Activated T-cell treated with anti-CD3 and anti-CD28 coated beads, Interleukin-2, amount 50 U/mL, for 1 hour (primary cell): ENCODE data around the gene CNST.
"Not testable (repeated sequence)": the region's sequence is repeated elsewhere in the genome, so short reads cannot be mapped to it uniquely, and the experiment has no call there.

Source experiments
- DNase-seq: peaks from one replicate; pipeline ENCODE4 v3.0.0-alpha.2; 2020

Gene CNST

GRCh38 chr1:246560833-246561232, 5.4 kb upstream of the CNST start:
- DNase-seq, result not testable (repeated sequence)

GRCh38 chr1:246564839-246565750, 1.2 kb upstream of the CNST start:
- no peak for DNase-seq

- no peak for DNase-seq
Measured at GRCh38 chr1:246565751-246566127, 517 bp upstream of the CNST start.

GRCh38 chr1:246566813-246567645, 773 bp downstream of the CNST start:
- DNase-seq, result no peak

GRCh38 chr1:246567646-246568235, 1.5 kb downstream of the CNST start:
- DNase-seq, result no peak

GRCh38 chr1:246569248-246570238, 3.3 kb downstream of the CNST start:
- DNase-seq, result peak; percentile 39

- DNase-seq, result peak; percentile 25
Measured at GRCh38 chr1:246571309-246571708, 5.1 kb downstream of the CNST start.

GRCh38 chr1:246571953-246572352, 5.7 kb downstream of the CNST start:
- no peak for DNase-seq

- DNase-seq, result no peak
Measured at GRCh38 chr1:246572785-246573184, 6.5 kb downstream of the CNST start.

GRCh38 chr1:246573491-246573890, 7.2 kb downstream of the CNST start:
- DNase-seq, result no peak

GRCh38 chr1:246576709-246577032, 10.4 kb downstream of the CNST start:
- no peak for DNase-seq

GRCh38 chr1:246577082-246577719, 10.9 kb downstream of the CNST start:
- DNase-seq, result no peak

GRCh38 chr1:246577720-246578106, 11.5 kb downstream of the CNST start:
- no peak for DNase-seq

GRCh38 chr1:246579818-246580217, 13.6 kb downstream of the CNST start:
- no peak for DNase-seq

GRCh38 chr1:246580497-246581370, 14.5 kb downstream of the CNST start:
- no peak for DNase-seq

GRCh38 chr1:246582301-246583055, 16.2 kb downstream of the CNST start:
- DNase-seq, result no peak

- DNase-seq, result no peak
Measured at GRCh38 chr1:246583056-246583440, 16.8 kb downstream of the CNST start.

GRCh38 chr1:246583448-246584185, 17.4 kb downstream of the CNST start:
- no peak for DNase-seq

- DNase-seq, result no peak
Measured at GRCh38 chr1:246587032-246587431, 20.8 kb downstream of the CNST start.
